Liver (tissue), 9 donors: Measurements from ENCODE around the gene PNMA8A. TPM values are rescaled to one million over a fixed set of nuclear protein-coding genes. Genes with fewer than 3 reads are reported as not detected.

ENCODE experiments used
- DNase-seq: peaks from one replicate; pipeline ENCODE4 v3.0.0-alpha.2; 2017; ENCODE audit warnings: low spot score
- H3K27ac ChIP-seq, 2 donors: one replicate each; pipeline ENCODE4 v1.7.0; 2013; ENCODE audit warnings: inconsistent platforms in 2 of 2, low read length in 2 of 2, control low read depth in 1 of 2, low read depth in 1 of 2, mild to moderate bottlenecking in 1 of 2
- H3K27me3 ChIP-seq, 4 donors: one replicate each; pipeline versions ENCODE4 v1.6.1 to v1.7.0; 2013; ENCODE audit warnings: low read length in 3 of 4, inconsistent platforms in 1 of 4, mild to moderate bottlenecking in 1 of 4, moderate library complexity in 1 of 4; ENCODE audit not compliant: control insufficient read depth in 4 of 4, insufficient read depth in 4 of 4
- H3K36me3 ChIP-seq, 4 donors: one replicate each; pipeline versions ENCODE4 v1.6.1 to v1.7.0; 2013; ENCODE audit warnings: low read length in 3 of 4, mild to moderate bottlenecking in 3 of 4, low read depth in 1 of 4, moderate library complexity in 1 of 4; ENCODE audit not compliant: control insufficient read depth in 4 of 4, insufficient read depth in 3 of 4
- H3K4me1 ChIP-seq, 4 donors: one replicate each; pipeline versions ENCODE4 v1.6.1 to v1.7.0; 2013; ENCODE audit warnings: low read length in 3 of 4, mild to moderate bottlenecking in 3 of 4, moderate library complexity in 1 of 4; ENCODE audit not compliant: control insufficient read depth in 4 of 4, insufficient read depth in 4 of 4
- H3K4me3 ChIP-seq, 3 donors: one replicate each; pipeline versions ENCODE4 v1.6.1 to v1.7.0; 2013; ENCODE audit warnings: low read length in 3 of 3, control low read depth in 1 of 3, low read depth in 1 of 3, mild to moderate bottlenecking in 1 of 3
- H3K9ac ChIP-seq, 2 donors: one replicate each; pipeline ENCODE4 v1.7.0; 2013; ENCODE audit warnings: low read length in 2 of 2, mild to moderate bottlenecking in 2 of 2, moderate library complexity in 2 of 2, control low read depth in 1 of 2, low read depth in 1 of 2
- H3K9me3 ChIP-seq, 4 donors: one replicate each; pipeline versions ENCODE4 v1.6.1 to v1.7.0; 2013; ENCODE audit warnings: low read length in 3 of 4; ENCODE audit not compliant: control insufficient read depth in 4 of 4
- EGR1 ChIP-seq, 2 donors: IDR thresholded peaks; 2 replicates each; pipeline ENCODE4 v1.6.1; 2016 to 2018; ENCODE audit warnings: antibody characterized with exemption in 2 of 2, low read depth in 2 of 2
- FOXA1 ChIP-seq: IDR thresholded peaks from 2 replicates; pipeline ENCODE4 v1.6.1; 2016; ENCODE audit warnings: antibody characterized with exemption
- FOXA2 ChIP-seq: IDR thresholded peaks from 2 replicates; pipeline ENCODE4 v1.6.1; 2016; ENCODE audit warnings: antibody characterized with exemption
- GABPA ChIP-seq, 2 donors: IDR thresholded peaks in 1 of 2; conservative IDR thresholded peaks in 1 of 2; 2 replicates each; pipeline ENCODE4 v1.6.1; 2016; ENCODE audit warnings: antibody characterized with exemption in 2 of 2, mild to moderate bottlenecking in 1 of 2, moderate library complexity in 1 of 2
- HNF4A ChIP-seq, 2 donors: conservative IDR thresholded peaks; 2 replicates each; pipeline ENCODE4 v1.6.1; 2016; ENCODE audit warnings: antibody characterized with exemption in 2 of 2, mild to moderate bottlenecking in 2 of 2
- HNF4G ChIP-seq: IDR thresholded peaks from 2 replicates; pipeline ENCODE4 v1.6.1; 2016; ENCODE audit warnings: antibody characterized with exemption
- NR2F2 ChIP-seq: IDR thresholded peaks from 2 replicates; pipeline ENCODE4 v1.6.1; 2016; ENCODE audit warnings: antibody characterized with exemption
- RAD21 ChIP-seq, 2 donors: IDR thresholded peaks; 2 replicates each; pipeline ENCODE4 v1.6.1; 2016; ENCODE audit warnings: antibody characterized with exemption in 2 of 2, mild to moderate bottlenecking in 2 of 2
- RXRA ChIP-seq, 2 donors: IDR thresholded peaks; 2 replicates each; pipeline ENCODE4 v1.6.1; 2017 to 2018; ENCODE audit warnings: antibody characterized with exemption in 2 of 2, mild to moderate bottlenecking in 1 of 2
- SP1 ChIP-seq: IDR thresholded peaks from 2 replicates; pipeline ENCODE4 v1.6.1; 2018; ENCODE audit warnings: antibody characterized with exemption, mild to moderate bottlenecking
- TAF1 ChIP-seq: conservative IDR thresholded peaks from 2 replicates; pipeline ENCODE4 v1.6.1; 2016; ENCODE audit warnings: antibody characterized with exemption, mild to moderate bottlenecking
- WGBS: extraction: QIAGEN DNeasy Blood & Tissue Kit; methylation state at CpG from one replicate; pipeline ENCODE4 v1.1.7; 2013; 5-methylcytosine and 5-hydroxymethylcytosine counted together
- polyA plus RNA-seq, 2 donors: library from polyadenylated mRNA; stranded (reverse) in 1 of 2; unstranded in 1 of 2; fragments of 200-250 nt in 1 of 2; fragments of >200 nt in 1 of 2; fragmentation: Nextera tagmentation in 1 of 2; extraction: Ambion mirVana in 1 of 2; gene quantifications; one replicate each; pipeline versions ENCODE4 v1.2.1 to v1.2.3, GENCODE V29; 2013 to 2015
- total RNA-seq, 2 donors: library from RNA; depleted of rRNA; stranded (reverse); fragments of >200 nt; gene quantifications; one replicate each; pipeline ENCODE4 v1.2.3, GENCODE V29; 2014
- TF ChIP-seq, protein P1 (sequence below): IDR thresholded peaks from 2 replicates; pipeline ENCODE4 v1.6.1; 2016; ENCODE audit warnings: antibody characterized with exemption
- TF ChIP-seq, protein P2 (sequence below): IDR thresholded peaks from 2 replicates; pipeline ENCODE4 v1.6.1; 2016; ENCODE audit warnings: antibody characterized with exemption, mild to moderate bottlenecking
- TF ChIP-seq, protein P3 (sequence below): IDR thresholded peaks from 2 replicates; pipeline ENCODE4 v1.6.1; 2016; ENCODE audit warnings: antibody characterized with exemption
- TF ChIP-seq, protein P4 (sequence below): fragments of 150-350 bp; IDR thresholded peaks from 2 replicates; pipeline ENCODE4 v1.5.1; 2017; ENCODE audit warnings: improper control_type of control experiment, low read depth, low read length; ENCODE audit not compliant: missing input control
- TF ChIP-seq, protein P5 (sequence below): IDR thresholded peaks from 2 replicates; pipeline ENCODE4 v1.6.1; 2016; ENCODE audit warnings: antibody characterized with exemption
- donor health status: healthy.
- donor health status: healthy.
- donor health status: healthy.
- donor health status: healthy.
- donor health status: healthy.

PNMA8A gene
- total and polyA plus RNA-seq, 4 donors: 0.17 to 0.93 (median 0.22) TPM; not detected in 1

DNA sequence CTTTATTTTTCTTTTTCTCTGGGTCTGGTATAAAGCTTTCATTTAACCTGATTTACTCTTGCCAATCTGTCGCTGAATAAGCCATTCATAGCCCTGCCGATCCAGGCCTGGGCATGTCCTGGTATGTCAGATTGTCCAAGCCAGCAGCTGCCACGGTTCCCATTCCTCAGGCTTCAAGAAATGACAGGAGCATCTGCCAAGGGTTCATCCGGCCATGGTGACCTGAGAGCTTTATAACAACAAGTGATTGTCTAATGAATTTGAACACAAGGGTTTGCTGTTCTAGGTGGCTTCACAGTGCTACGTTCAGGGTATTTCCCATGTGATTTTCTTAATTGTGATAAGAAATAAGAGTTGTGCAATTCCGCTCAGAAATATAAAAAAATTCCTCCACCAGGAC lies 20.0 kb downstream of the PNMA8A start (continued):
- no peak for TF ChIP-seq SP1
- no peak for TF ChIP-seq HNF4A (conservative IDR thresholded peaks at IDR 0.05)
- no peak for TF ChIP-seq RXRA (IDR thresholded peaks at IDR 0.05)

DNA sequence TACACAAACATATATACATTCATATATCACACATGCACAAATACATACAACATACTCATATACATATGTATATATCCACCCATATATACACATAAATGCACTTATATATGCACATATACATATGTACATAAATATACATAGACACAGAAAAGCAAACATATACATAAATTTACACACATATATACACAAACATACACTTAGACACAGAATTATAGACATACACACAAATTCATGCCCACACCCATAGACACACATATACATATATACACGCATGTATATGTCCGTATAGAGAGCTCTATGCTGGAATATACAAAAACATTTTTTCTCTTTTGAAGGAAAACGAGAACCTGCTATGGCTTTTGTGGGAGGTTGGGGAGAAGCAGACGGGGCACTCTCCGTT lies 20.6 kb downstream of the PNMA8A start:
- H3K9me3 ChIP-seq: no peaks in the 10 kb centered on the region
- WGBS: 80% methylated on average over 5 of the region's 5 CpGs
- DNase-seq: no peak
- TF ChIP-seq, protein P1, sequence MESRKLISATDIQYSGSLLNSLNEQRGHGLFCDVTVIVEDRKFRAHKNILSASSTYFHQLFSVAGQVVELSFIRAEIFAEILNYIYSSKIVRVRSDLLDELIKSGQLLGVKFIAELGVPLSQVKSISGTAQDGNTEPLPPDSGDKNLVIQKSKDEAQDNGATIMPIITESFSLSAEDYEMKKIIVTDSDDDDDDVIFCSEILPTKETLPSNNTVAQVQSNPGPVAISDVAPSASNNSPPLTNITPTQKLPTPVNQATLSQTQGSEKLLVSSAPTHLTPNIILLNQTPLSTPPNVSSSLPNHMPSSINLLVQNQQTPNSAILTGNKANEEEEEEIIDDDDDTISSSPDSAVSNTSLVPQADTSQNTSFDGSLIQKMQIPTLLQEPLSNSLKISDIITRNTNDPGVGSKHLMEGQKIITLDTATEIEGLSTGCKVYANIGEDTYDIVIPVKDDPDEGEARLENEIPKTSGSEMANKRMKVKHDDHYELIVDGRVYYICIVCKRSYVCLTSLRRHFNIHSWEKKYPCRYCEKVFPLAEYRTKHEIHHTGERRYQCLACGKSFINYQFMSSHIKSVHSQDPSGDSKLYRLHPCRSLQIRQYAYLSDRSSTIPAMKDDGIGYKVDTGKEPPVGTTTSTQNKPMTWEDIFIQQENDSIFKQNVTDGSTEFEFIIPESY: no peak
- no peak for TF ChIP-seq RAD21 (IDR thresholded peaks at IDR 0.05)
- no peak overlapping the region for H3K9ac ChIP-seq
- H3K4me1 ChIP-seq: no peaks in the 10 kb centered on the region
- no peak overlapping the region for H3K27ac ChIP-seq
- no peak overlapping the region for H3K4me3 ChIP-seq
- H3K27me3 ChIP-seq: no peaks in the 10 kb centered on the region
- H3K36me3 ChIP-seq: no peaks in the 10 kb centered on the region

DNA sequence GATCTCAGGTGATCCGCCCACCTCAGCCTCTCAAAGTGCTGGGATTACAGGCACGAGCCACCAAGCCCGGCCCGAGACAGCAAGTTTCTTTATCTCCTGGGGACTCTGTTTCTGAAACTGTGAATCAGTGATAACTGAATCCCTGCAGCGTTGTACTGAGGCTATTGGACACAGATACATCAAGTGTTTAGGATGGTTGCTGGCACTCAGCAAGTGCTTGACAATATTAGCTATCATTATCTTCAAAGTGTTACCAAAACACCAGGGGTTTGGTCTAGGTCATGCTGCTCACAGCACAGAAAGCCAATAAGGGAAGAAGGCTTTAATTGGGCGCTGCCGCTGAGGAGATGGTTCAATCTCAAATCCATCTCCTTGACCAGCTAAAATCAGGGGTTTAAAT lies 22.1 kb downstream of the PNMA8A start:
- Histone ChIP-seq H3K9ac (no peak overlapping the region), H3K9me3 (no peaks in the 10 kb centered on the region), H3K36me3 (no peaks in the 10 kb centered on the region), H3K4me1 (no peaks in the 10 kb centered on the region), H3K27ac (no peak overlapping the region), H3K4me3 (no peak overlapping the region), H3K27me3 (no peaks in the 10 kb centered on the region)
- no peak for DNase-seq
- TF ChIP-seq HNF4G (no peak), EGR1 (IDR thresholded peaks at IDR 0.05; ENCODE audit: low read depth in 2 of 2) (no peak), FOXA1 (no peak), SP1 (no peak), TAF1 (no peak), RAD21 (IDR thresholded peaks at IDR 0.05) (no peak), GABPA (IDR thresholded peaks at IDR 0.05 in 1 of 2, conservative IDR thresholded peaks at IDR 0.05 in 1 of 2) (no peak), NR2F2 (no peak), FOXA2 (no peak)
- TF ChIP-seq, protein P2, sequence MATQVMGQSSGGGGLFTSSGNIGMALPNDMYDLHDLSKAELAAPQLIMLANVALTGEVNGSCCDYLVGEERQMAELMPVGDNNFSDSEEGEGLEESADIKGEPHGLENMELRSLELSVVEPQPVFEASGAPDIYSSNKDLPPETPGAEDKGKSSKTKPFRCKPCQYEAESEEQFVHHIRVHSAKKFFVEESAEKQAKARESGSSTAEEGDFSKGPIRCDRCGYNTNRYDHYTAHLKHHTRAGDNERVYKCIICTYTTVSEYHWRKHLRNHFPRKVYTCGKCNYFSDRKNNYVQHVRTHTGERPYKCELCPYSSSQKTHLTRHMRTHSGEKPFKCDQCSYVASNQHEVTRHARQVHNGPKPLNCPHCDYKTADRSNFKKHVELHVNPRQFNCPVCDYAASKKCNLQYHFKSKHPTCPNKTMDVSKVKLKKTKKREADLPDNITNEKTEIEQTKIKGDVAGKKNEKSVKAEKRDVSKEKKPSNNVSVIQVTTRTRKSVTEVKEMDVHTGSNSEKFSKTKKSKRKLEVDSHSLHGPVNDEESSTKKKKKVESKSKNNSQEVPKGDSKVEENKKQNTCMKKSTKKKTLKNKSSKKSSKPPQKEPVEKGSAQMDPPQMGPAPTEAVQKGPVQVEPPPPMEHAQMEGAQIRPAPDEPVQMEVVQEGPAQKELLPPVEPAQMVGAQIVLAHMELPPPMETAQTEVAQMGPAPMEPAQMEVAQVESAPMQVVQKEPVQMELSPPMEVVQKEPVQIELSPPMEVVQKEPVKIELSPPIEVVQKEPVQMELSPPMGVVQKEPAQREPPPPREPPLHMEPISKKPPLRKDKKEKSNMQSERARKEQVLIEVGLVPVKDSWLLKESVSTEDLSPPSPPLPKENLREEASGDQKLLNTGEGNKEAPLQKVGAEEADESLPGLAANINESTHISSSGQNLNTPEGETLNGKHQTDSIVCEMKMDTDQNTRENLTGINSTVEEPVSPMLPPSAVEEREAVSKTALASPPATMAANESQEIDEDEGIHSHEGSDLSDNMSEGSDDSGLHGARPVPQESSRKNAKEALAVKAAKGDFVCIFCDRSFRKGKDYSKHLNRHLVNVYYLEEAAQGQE: no peak
- TF ChIP-seq, protein P3, sequence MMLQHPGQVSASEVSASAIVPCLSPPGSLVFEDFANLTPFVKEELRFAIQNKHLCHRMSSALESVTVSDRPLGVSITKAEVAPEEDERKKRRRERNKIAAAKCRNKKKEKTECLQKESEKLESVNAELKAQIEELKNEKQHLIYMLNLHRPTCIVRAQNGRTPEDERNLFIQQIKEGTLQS: no peak
- TF ChIP-seq, protein P4, sequence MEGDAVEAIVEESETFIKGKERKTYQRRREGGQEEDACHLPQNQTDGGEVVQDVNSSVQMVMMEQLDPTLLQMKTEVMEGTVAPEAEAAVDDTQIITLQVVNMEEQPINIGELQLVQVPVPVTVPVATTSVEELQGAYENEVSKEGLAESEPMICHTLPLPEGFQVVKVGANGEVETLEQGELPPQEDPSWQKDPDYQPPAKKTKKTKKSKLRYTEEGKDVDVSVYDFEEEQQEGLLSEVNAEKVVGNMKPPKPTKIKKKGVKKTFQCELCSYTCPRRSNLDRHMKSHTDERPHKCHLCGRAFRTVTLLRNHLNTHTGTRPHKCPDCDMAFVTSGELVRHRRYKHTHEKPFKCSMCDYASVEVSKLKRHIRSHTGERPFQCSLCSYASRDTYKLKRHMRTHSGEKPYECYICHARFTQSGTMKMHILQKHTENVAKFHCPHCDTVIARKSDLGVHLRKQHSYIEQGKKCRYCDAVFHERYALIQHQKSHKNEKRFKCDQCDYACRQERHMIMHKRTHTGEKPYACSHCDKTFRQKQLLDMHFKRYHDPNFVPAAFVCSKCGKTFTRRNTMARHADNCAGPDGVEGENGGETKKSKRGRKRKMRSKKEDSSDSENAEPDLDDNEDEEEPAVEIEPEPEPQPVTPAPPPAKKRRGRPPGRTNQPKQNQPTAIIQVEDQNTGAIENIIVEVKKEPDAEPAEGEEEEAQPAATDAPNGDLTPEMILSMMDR: no peak
- TF ChIP-seq, protein P5, sequence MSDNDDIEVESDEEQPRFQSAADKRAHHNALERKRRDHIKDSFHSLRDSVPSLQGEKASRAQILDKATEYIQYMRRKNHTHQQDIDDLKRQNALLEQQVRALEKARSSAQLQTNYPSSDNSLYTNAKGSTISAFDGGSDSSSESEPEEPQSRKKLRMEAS: no peak
- TF ChIP-seq, protein P1: no peak
- 57% methylated on average over 7 of the region's 7 CpGs for WGBS
